WTC11 (cell line): ENCODE measurements around the gene PHC2. TPM values are rescaled to one million over a fixed set of nuclear protein-coding genes. Genes with fewer than 3 reads are reported as not detected.

Experiments
- ATAC-seq: fragments of 200-7000 bp; cut with Tn5 transposase; 2 replicates; pipeline ENCODE4 v1.10.0; 2021; ENCODE audit warnings: mild to moderate bottlenecking, moderate library complexity
- CTCF ChIA-PET: fragments of 300-600 bp; sonication (Branson Sonifier 250); formaldehyde crosslinking; loops from one replicate; lab custom pipeline; 2021; ENCODE audit warnings: antibody characterized with exemption; lab: Charles Lee
- POLR2A ChIA-PET: fragments of 350-600 bp; sonication (Branson Sonifier 250); formaldehyde crosslinking; loops from one replicate; lab custom pipeline; 2021; ENCODE audit warnings: antibody characterized with exemption; lab: Charles Lee
- DNase-seq: peaks from one replicate; pipeline ENCODE4 v3.0.0; 2021; ENCODE audit warnings: low spot score
- H3K27ac Mint-ChIP-seq: 2 replicates; pipeline ENCODE4 v1.8.0; 2021; ENCODE audit warnings: mixed read lengths
- H3K27me3 Mint-ChIP-seq: 2 replicates; pipeline ENCODE4 v1.8.0; 2021; ENCODE audit warnings: low read depth, mild to moderate bottlenecking, moderate library complexity, mixed read lengths
- H3K36me3 Mint-ChIP-seq: 2 replicates; pipeline ENCODE4 v1.8.0; 2021; ENCODE audit warnings: mixed read lengths
- H3K4me1 Mint-ChIP-seq: 2 replicates; pipeline ENCODE4 v1.8.0; 2022; ENCODE audit warnings: mixed read lengths
- H3K4me3 Mint-ChIP-seq: 2 replicates; pipeline ENCODE4 v1.8.0; 2021; ENCODE audit warnings: mild to moderate bottlenecking, moderate library complexity, mixed read lengths
- H3K9me3 Mint-ChIP-seq: 2 replicates; pipeline ENCODE4 v1.8.0; 2021; ENCODE audit warnings: mixed read lengths
- AFF4 ChIP-seq: sonication (generic); formaldehyde crosslinking; IDR thresholded peaks from 2 replicates; pipeline ENCODE4 v1.8.1; 2023; ENCODE audit warnings: mild to moderate bottlenecking, missing genetic modification reagents, borderline replicate concordance
- CDX4 ChIP-seq: fragments of 250-450 bp; sonication (Bioruptor Pico); IDR thresholded peaks from 2 replicates; pipeline ENCODE4 v1.9.0; 2021; ENCODE audit warnings: moderate library complexity, mild to moderate bottlenecking, inconsistent platforms, borderline replicate concordance
- CTCF ChIP-seq: fragments of 200-600 bp; IDR thresholded peaks from 2 replicates; pipeline ENCODE4 v1.8.0; 2022; ENCODE audit warnings: antibody characterized with exemption
- ERG ChIP-seq: fragments of 250-450 bp; sonication (Bioruptor Pico); IDR thresholded peaks from 2 replicates; pipeline ENCODE4 v1.8.0; 2021; ENCODE audit warnings: mild to moderate bottlenecking
- ETV6 ChIP-seq: sonication (generic); formaldehyde crosslinking; IDR thresholded peaks from 2 replicates; pipeline ENCODE4 v1.8.1; 2022; ENCODE audit warnings: mild to moderate bottlenecking, missing genetic modification reagents
- FOXP1 ChIP-seq: sonication (generic); formaldehyde crosslinking; IDR thresholded peaks from 2 replicates; pipeline ENCODE4 v1.8.0; 2022; ENCODE audit warnings: missing genetic modification reagents, mild to moderate bottlenecking, moderate library complexity, borderline replicate concordance
- HMGA2 ChIP-seq: fragments of 250-450 bp; sonication (Bioruptor Pico); IDR thresholded peaks from 2 replicates; pipeline ENCODE4 v1.4.0; 2021; ENCODE audit warnings: mild to moderate bottlenecking, moderate library complexity
- MLX ChIP-seq: sonication (generic); formaldehyde crosslinking; IDR thresholded peaks from 2 replicates; pipeline ENCODE4 v1.8.1; 2023; ENCODE audit warnings: mild to moderate bottlenecking, missing genetic modification reagents, moderate library complexity
- PRRX2 ChIP-seq: fragments of 250-450 bp; sonication (Bioruptor Pico); IDR thresholded peaks from 2 replicates; pipeline ENCODE4 v1.8.0; 2021; ENCODE audit warnings: mild to moderate bottlenecking
- RORB ChIP-seq: fragments of 250-450 bp; sonication (Bioruptor Pico); IDR thresholded peaks from 2 replicates; pipeline ENCODE4 v1.9.0; 2021; ENCODE audit warnings: mild to moderate bottlenecking
- STAT6 ChIP-seq: sonication (generic); formaldehyde crosslinking; conservative IDR thresholded peaks from 2 replicates; pipeline ENCODE4 v1.8.1; 2023; ENCODE audit warnings: mild to moderate bottlenecking, low read depth, missing genetic modification reagents, moderate library complexity
- TEAD1 ChIP-seq: sonication (generic); formaldehyde crosslinking; IDR thresholded peaks from 2 replicates; pipeline ENCODE4 v1.8.0; 2022; ENCODE audit warnings: mild to moderate bottlenecking, missing genetic modification reagents
- USF2 ChIP-seq: sonication (generic); formaldehyde crosslinking; IDR thresholded peaks from 2 replicates; pipeline ENCODE4 v1.8.1; 2023; ENCODE audit warnings: mild to moderate bottlenecking, missing genetic modification reagents, moderate library complexity
- ZNF138 ChIP-seq: sonication (generic); formaldehyde crosslinking; conservative IDR thresholded peaks from 2 replicates; pipeline ENCODE4 v1.8.1; 2022; ENCODE audit warnings: mild to moderate bottlenecking, moderate library complexity, missing genetic modification reagents
- ZNF219 ChIP-seq: sonication (generic); formaldehyde crosslinking; IDR thresholded peaks from 2 replicates; pipeline ENCODE4 v1.8.0; 2023; ENCODE audit warnings: missing genetic modification reagents, mild to moderate bottlenecking, borderline replicate concordance
- ZNF396 ChIP-seq: fragments of 250-450 bp; sonication (Bioruptor Pico); IDR thresholded peaks from 2 replicates; pipeline ENCODE4 v1.8.0; 2021; ENCODE audit warnings: mild to moderate bottlenecking, moderate library complexity, borderline replicate concordance
- ZNF532 ChIP-seq: fragments of 250-450 bp; sonication (Bioruptor Pico); IDR thresholded peaks from 2 replicates; pipeline ENCODE4 v1.9.0; 2021; ENCODE audit warnings: mild to moderate bottlenecking, borderline replicate concordance
- total RNA-seq: library from RNA; stranded (reverse); gene quantifications from 3 replicates; pipeline ENCODE4 v1.2.3, GENCODE V29; 2021

The PHC2 gene
- total RNA-seq, 1 experiment from 2014 or later = 7.0 TPM

- TF ChIP-seq ZNF532 (CRISPR knock-in tag) (no peak), AFF4 (no peak), ZNF396 (CRISPR knock-in tag) (no peak), STAT6 (CRISPR knock-in tag) (no peak), TEAD1 (CRISPR knock-in tag) (no peak), ETV6 (CRISPR knock-in tag) (no peak)
These were observed 40.5 kb upstream of the PHC2 start (continued) for GRCh38 chr1:33471416-33471815.

GRCh38 chr1:33470495-33471012 lies 39.7 kb upstream of the PHC2 start:
- Mint-ChIP-seq H3K4me1 (peaks cover 23% of the 10 kb centered on the region), H3K36me3 (no peaks in the 10 kb centered on the region)
- no peak for TF ChIP-seq ERG (CRISPR knock-in tag)
- no peak for TF ChIP-seq ZNF138 (CRISPR knock-in tag)
- peak; percentile 47 for TF ChIP-seq CTCF
- TF ChIP-seq FOXP1 (CRISPR knock-in tag) = no peak
- TF ChIP-seq ZNF219 = no peak
- TF ChIP-seq HMGA2 (CRISPR knock-in tag) = no peak
- TF ChIP-seq CDX4 (CRISPR knock-in tag) = no peak
- TF ChIP-seq PRRX2 (CRISPR knock-in tag) = no peak
- 0 out of 2 replicates have a peak, but pooled peaks have one; percentile 31 for TF ChIP-seq USF2 (CRISPR knock-in tag)
- TF ChIP-seq RORB (CRISPR knock-in tag) = no peak
- TF ChIP-seq MLX (CRISPR knock-in tag) = no peak
- TF ChIP-seq, all 79 proteins: peak for 2
- ATAC-seq (peak; percentile 54), DNase-seq (peak; percentile 74)
- Mint-ChIP-seq H3K4me3 (no peak overlapping the region), H3K9me3 (no peaks in the 10 kb centered on the region), H3K27ac (no peak overlapping the region; the same call in 1 of the 2 replicates), H3K27me3 (peaks cover 3% of the 10 kb centered on the region; the same call in 1 of the 2 replicates)
- ChIA-PET CTCF (interaction anchor here (0.6 to 5.1 kb wide), 29 partner anchors 8 to 537 kb away, joined by 3 to 48 read pairs (median 4); partner anchors contain the start of genes PHC2 and TRIM62), POLR2A (no interaction called here)
